ENCODE results near the gene ISG15.
"Not testable (repeated sequence)": the region's sequence is repeated elsewhere in the genome, so short reads cannot be mapped to it uniquely, and the experiment has no call there.

ISG15 gene

DNA sequence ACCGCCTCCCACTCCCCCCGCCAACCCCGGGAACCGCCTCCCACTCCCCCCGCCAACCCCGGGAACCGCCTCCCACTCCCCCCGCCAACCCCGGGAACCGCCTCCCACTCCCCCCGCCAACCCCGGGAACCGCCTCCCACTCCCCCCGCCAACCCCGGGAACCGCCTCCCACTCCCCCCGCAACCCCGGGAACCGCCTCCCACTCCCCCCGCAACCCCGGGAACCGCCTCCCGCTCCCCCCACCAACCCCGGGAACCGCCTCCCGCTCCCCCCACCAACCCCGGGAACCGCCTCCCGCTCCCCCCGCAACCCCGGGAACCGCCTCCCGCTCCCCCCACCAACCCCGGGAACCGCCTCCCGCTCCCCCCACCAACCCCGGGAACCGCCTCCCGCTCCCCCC lies 36.5 kb upstream of the ISG15 start:
- not testable (repeated sequence) for H3K79me2 ChIP-seq (ENCODE audit: control insufficient read depth, insufficient read depth, low read length, unreplicated experiment); H3K27ac ChIP-seq (ENCODE audit: low read depth, low read length); H3K27me3 ChIP-seq (ENCODE audit: insufficient read depth, low read length); H2AFZ ChIP-seq (ENCODE audit: low read length, unreplicated experiment); H3K36me3 ChIP-seq (ENCODE audit: insufficient read depth, low read length); H3K4me1 ChIP-seq (ENCODE audit: control insufficient read depth, insufficient read depth, low read length, unreplicated experiment); H3K4me3 ChIP-seq (ENCODE audit: low read depth, low read length)

- Histone ChIP-seq H3K79me2 (ENCODE audit: control insufficient read depth, insufficient read depth, low read length, unreplicated experiment) (no peaks in the 10 kb centered on the region), H3K27me3 (ENCODE audit: insufficient read depth, low read length) (peaks cover 7% of the 10 kb centered on the region; the same call in 1 of the 2 replicates), H2AFZ (ENCODE audit: low read length, unreplicated experiment) (no peak overlapping the region), H3K4me1 (ENCODE audit: control insufficient read depth, insufficient read depth, low read length, unreplicated experiment) (no peaks in the 10 kb centered on the region), H3K36me3 (ENCODE audit: insufficient read depth, low read length) (no peaks in the 10 kb centered on the region), H3K4me3 (ENCODE audit: low read depth, low read length) (no peak overlapping the region), H3K27ac (ENCODE audit: low read depth, low read length) (no peak overlapping the region)
These were observed 35.0 kb upstream of the ISG15 start for GRCh38 chr1:978069-978834.

GRCh38 chr1:978835-979743 lies 34.2 kb upstream of the ISG15 start:
- Histone ChIP-seq H3K4me3 (ENCODE audit: low read depth, low read length) (no peak overlapping the region), H3K36me3 (ENCODE audit: insufficient read depth, low read length) (no peaks in the 10 kb centered on the region), H3K27ac (ENCODE audit: low read depth, low read length) (no peak overlapping the region), H3K27me3 (ENCODE audit: insufficient read depth, low read length) (peaks cover 7% of the 10 kb centered on the region; the same call in 1 of the 2 replicates), H2AFZ (ENCODE audit: low read length, unreplicated experiment) (no peak overlapping the region), H3K79me2 (ENCODE audit: control insufficient read depth, insufficient read depth, low read length, unreplicated experiment) (no peaks in the 10 kb centered on the region), H3K4me1 (ENCODE audit: control insufficient read depth, insufficient read depth, low read length, unreplicated experiment) (no peaks in the 10 kb centered on the region)

GRCh38 chr1:979744-980072 lies 33.6 kb upstream of the ISG15 start:
- H3K4me1 ChIP-seq (ENCODE audit: control insufficient read depth, insufficient read depth, low read length, unreplicated experiment): no peaks in the 10 kb centered on the region
- no peaks in the 10 kb centered on the region for H3K36me3 ChIP-seq (ENCODE audit: insufficient read depth, low read length)
- H3K79me2 ChIP-seq (ENCODE audit: control insufficient read depth, insufficient read depth, low read length, unreplicated experiment): no peaks in the 10 kb centered on the region
- no peak overlapping the region for H3K27ac ChIP-seq (ENCODE audit: low read depth, low read length)
- H3K4me3 ChIP-seq (ENCODE audit: low read depth, low read length): no peak overlapping the region
- no peak overlapping the region for H2AFZ ChIP-seq (ENCODE audit: low read length, unreplicated experiment)
- peaks cover 7% of the 10 kb centered on the region; the same call in 1 of the 2 replicates for H3K27me3 ChIP-seq (ENCODE audit: insufficient read depth, low read length)

DNA sequence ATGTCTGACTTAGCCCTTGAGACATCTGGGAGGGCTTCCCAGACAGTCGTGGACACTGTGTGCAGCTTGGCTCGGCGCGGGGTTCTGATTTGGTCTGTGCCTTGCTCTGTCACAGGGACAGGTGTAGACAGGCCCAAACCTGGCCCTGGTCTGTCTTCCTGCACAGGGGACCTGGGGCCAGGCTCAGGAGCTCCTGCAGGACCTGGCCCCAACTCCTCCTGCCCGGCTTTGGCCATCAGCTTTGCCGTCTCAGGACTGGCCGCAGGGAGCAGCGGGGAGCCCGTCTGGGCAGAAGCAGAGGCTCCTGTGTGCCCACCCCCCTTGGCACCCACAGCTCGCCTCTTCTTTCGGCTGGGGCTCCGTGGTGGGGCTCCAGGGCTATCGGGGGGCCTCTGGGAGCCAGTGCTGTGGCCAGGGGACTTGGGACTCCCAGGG lies 33.1 kb upstream of the ISG15 start:
- Histone ChIP-seq H3K4me1 (ENCODE audit: control insufficient read depth, insufficient read depth, low read length, unreplicated experiment) (no peaks in the 10 kb centered on the region), H3K79me2 (ENCODE audit: control insufficient read depth, insufficient read depth, low read length, unreplicated experiment) (no peaks in the 10 kb centered on the region), H3K4me3 (ENCODE audit: low read depth, low read length) (no peak overlapping the region), H2AFZ (ENCODE audit: low read length, unreplicated experiment) (no peak overlapping the region), H3K36me3 (ENCODE audit: insufficient read depth, low read length) (no peaks in the 10 kb centered on the region), H3K27ac (ENCODE audit: low read depth, low read length) (no peak overlapping the region), H3K27me3 (ENCODE audit: insufficient read depth, low read length) (peaks cover 7% of the 10 kb centered on the region; the same call in 1 of the 2 replicates)

DNA sequence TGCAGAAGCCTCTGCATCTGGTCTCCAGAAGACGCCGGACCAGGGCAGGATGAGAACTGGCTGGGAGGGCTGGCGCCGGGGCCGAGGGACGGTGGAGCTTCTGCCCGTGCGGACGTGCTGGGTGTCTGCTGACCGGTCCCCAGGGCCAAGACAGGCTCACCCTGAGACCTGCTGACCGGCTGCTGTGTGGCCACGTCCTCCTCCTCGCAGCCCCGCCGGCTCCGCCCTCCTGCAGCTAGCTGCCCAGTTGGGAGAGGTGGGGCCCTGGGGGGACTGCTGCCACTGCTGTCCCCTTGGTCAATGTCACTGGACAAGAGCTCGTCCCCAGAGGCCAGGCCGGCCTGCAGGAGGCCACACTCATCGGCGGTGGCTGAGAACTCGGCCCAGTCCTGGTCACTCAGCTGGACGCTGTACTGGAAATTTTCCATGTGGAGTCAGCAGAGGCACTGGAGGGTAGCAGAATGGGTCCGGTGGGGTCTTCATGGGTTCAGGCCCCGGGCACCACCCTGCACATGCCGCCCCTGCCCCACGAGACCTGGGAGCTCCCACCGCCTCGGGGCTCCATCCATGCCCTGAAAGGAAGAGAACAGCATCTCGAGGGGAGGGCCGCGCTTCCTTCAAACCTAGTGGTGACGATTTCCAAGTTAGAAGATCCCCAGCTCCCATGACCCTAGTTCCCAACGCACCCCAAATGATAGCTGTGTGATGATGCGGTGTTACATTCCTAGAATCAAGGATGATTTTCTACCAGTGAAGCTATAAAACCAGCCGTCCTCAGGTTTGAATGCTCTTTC lies 32.5 kb upstream of the ISG15 start:
- H3K4me3 ChIP-seq (ENCODE audit: low read depth, low read length): no peak overlapping the region
- no peaks in the 10 kb centered on the region for H3K4me1 ChIP-seq (ENCODE audit: control insufficient read depth, insufficient read depth, low read length, unreplicated experiment)
- H3K27ac ChIP-seq (ENCODE audit: low read depth, low read length): no peak overlapping the region
- H2AFZ ChIP-seq (ENCODE audit: low read length, unreplicated experiment): no peak overlapping the region
- H3K79me2 ChIP-seq (ENCODE audit: control insufficient read depth, insufficient read depth, low read length, unreplicated experiment): no peaks in the 10 kb centered on the region
- no peaks in the 10 kb centered on the region for H3K36me3 ChIP-seq (ENCODE audit: insufficient read depth, low read length)
- H3K27me3 ChIP-seq (ENCODE audit: insufficient read depth, low read length): peaks cover 7% of the 10 kb centered on the region; the same call in 1 of the 2 replicates

- H3K27ac ChIP-seq (ENCODE audit: low read depth, low read length): no peak overlapping the region
- no peaks in the 10 kb centered on the region for H3K79me2 ChIP-seq (ENCODE audit: control insufficient read depth, insufficient read depth, low read length, unreplicated experiment)
- no peaks in the 10 kb centered on the region for H3K4me1 ChIP-seq (ENCODE audit: control insufficient read depth, insufficient read depth, low read length, unreplicated experiment)
- no peak overlapping the region for H3K4me3 ChIP-seq (ENCODE audit: low read depth, low read length)
- no peak overlapping the region for H2AFZ ChIP-seq (ENCODE audit: low read length, unreplicated experiment)
- no peaks in the 10 kb centered on the region for H3K36me3 ChIP-seq (ENCODE audit: insufficient read depth, low read length)
- H3K27me3 ChIP-seq (ENCODE audit: insufficient read depth, low read length): peaks cover 7% of the 10 kb centered on the region; the same call in 1 of the 2 replicates
These were observed 31.8 kb upstream of the ISG15 start for GRCh38 chr1:981491-981954.

DNA sequence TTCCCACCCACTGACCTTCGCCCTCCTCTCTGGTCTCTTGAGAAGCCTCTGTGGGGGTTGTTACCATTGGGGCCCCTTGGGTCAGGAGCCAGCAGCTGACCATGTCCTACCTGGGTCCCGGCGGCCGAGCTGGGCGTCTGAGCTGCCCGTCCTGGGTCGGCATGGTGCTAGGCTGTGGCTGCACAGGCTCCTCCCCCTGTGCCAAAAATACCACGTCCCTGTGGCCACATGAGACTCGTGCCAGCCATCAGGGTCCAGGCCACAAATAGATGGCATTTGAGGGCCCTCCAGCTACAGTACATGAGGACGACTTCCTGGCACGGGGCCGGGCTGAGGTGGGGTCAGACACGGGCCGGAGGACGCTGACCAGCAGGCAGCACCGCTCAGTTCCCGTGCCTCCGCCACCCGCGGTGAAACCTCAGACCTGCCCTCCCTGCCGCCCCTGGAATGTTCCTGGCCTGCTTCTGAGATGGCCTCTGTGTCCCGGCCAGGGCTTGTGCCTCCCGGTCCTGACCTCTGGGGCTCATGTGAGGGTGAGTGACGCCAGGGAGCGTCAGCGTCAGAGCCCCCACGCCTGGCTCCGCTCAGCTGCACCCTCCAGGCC lies 31.2 kb upstream of the ISG15 start, which contains the start of gene PERM1:
TSS of gene PERM1 (minus strand) at position 139 of the 604 bp plus-strand sequence. CDS start 1,064 bp downstream, outside the sequence.
- no peaks in the 10 kb centered on the region for H3K36me3 ChIP-seq (ENCODE audit: insufficient read depth, low read length)
- H3K27me3 ChIP-seq (ENCODE audit: insufficient read depth, low read length): peaks cover 7% of the 10 kb centered on the region; the same call in 1 of the 2 replicates
- H3K79me2 ChIP-seq (ENCODE audit: control insufficient read depth, insufficient read depth, low read length, unreplicated experiment): no peaks in the 10 kb centered on the region
- H3K27ac ChIP-seq (ENCODE audit: low read depth, low read length): no peak within 1 kb of the TSS
- H2AFZ ChIP-seq (ENCODE audit: low read length, unreplicated experiment): no peak within 1 kb of the TSS
- H3K4me1 ChIP-seq (ENCODE audit: control insufficient read depth, insufficient read depth, low read length, unreplicated experiment): no peaks in the 10 kb centered on the region
- no peak within 1 kb of the TSS for H3K4me3 ChIP-seq (ENCODE audit: low read depth, low read length)

GRCh38 chr1:982765-983436 lies 30.4 kb upstream of the ISG15 start:
- no peak overlapping the region for H3K4me3 ChIP-seq (ENCODE audit: low read depth, low read length)
- no peaks in the 10 kb centered on the region for H3K4me1 ChIP-seq (ENCODE audit: control insufficient read depth, insufficient read depth, low read length, unreplicated experiment)
- peaks cover 7% of the 10 kb centered on the region; the same call in 1 of the 2 replicates for H3K27me3 ChIP-seq (ENCODE audit: insufficient read depth, low read length)

More at GRCh38 chr1:982765-983436, 30.4 kb upstream of the ISG15 start:
- Histone ChIP-seq H3K27ac (ENCODE audit: low read depth, low read length) (no peak overlapping the region), H2AFZ (ENCODE audit: low read length, unreplicated experiment) (no peak overlapping the region), H3K79me2 (ENCODE audit: control insufficient read depth, insufficient read depth, low read length, unreplicated experiment) (no peaks in the 10 kb centered on the region), H3K36me3 (ENCODE audit: insufficient read depth, low read length) (no peaks in the 10 kb centered on the region)

Measured in ACC112 (cell line).